HG03095 (cell line): ENCODE data around the gene SLC25A26.

Experiments
- ATAC-seq: cut with Tn5 transposase; IDR thresholded peaks from one replicate; pipeline ENCODE4 v1.9.1; 2021; ENCODE audit warnings: moderate library complexity; ENCODE audit not compliant: unreplicated experiment

SLC25A26 gene

DNA sequence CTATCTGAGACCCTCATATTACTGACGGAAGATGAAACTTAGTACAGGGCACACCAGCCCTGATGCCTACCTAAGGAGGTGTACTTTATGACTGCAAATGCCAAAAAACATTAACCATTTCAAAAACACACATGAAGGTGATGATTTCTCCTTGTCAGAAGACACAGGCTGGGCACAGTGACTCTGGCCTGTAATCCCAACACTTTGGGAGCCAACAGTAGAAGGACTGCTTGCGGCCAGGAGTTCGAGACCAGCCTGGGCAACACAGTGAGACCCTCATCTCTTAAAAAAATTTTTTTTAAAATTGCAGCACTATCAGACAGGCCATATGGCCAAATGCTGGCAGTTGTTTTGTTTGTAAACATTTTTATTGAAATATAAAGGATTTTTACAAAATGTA is 206.6 kb downstream of the SLC25A26 start:
- ATAC-seq: no peak

- no peak for ATAC-seq
These were observed 207.2 kb downstream of the SLC25A26 start for GRCh38 chr3:66427951-66428474.
